Measurements from ENCODE around the gene SIGLEC14. TPM values are rescaled to one million over a fixed set of nuclear protein-coding genes. Genes with fewer than 3 reads are reported as not detected.

Gene SIGLEC14
- total RNA-seq, 1 donor from 2014 or later = not detected

GRCh38 chr19:51693260-51693659, 46.6 kb upstream of the SIGLEC14 start, which contains the start of gene SPACA6:
Gene SPACA6, plus strand, starts transcription at chr19:51693330. Its CDS starts 197 bp downstream, at chr19:51693527.
- Mint-ChIP-seq H3K27ac (peak within 1 kb of the TSS; percentile 33), H3K27me3 (no peaks in the 10 kb centered on the region), H3K4me3 (ENCODE audit: low read depth) (peak within 1 kb of the TSS; percentile 50), H3K9me3 (ENCODE audit: low read depth) (no peaks in the 10 kb centered on the region), H3K36me3 (ENCODE audit: insufficient read depth) (peaks cover 13% of the 10 kb centered on the region), H3K4me1 (ENCODE audit: low read depth) (peaks cover 16% of the 10 kb centered on the region)
- no peak for DNase-seq (ENCODE audit: low spot score, unreplicated experiment)
- TF ChIP-seq CTCF (IDR thresholded peaks at IDR 0.05; ENCODE audit: unreplicated experiment) = no peak

GRCh38 chr19:51692468-51692867, 45.8 kb upstream of the SIGLEC14 start:
- Mint-ChIP-seq H3K27ac (no peak overlapping the region), H3K9me3 (ENCODE audit: low read depth) (no peaks in the 10 kb centered on the region), H3K36me3 (ENCODE audit: insufficient read depth) (peaks cover 11% of the 10 kb centered on the region), H3K4me3 (ENCODE audit: low read depth) (peak overlapping the region; percentile 50), H3K27me3 (no peaks in the 10 kb centered on the region), H3K4me1 (ENCODE audit: low read depth) (peaks cover 24% of the 10 kb centered on the region)
- DNase-seq (ENCODE audit: low spot score, unreplicated experiment) = no peak
- TF ChIP-seq CTCF (IDR thresholded peaks at IDR 0.05; ENCODE audit: unreplicated experiment) = no peak

GRCh38 chr19:51691584-51692428, 45.2 kb upstream of the SIGLEC14 start:
- Mint-ChIP-seq H3K9me3 (ENCODE audit: low read depth) (no peaks in the 10 kb centered on the region), H3K27me3 (no peaks in the 10 kb centered on the region), H3K36me3 (ENCODE audit: insufficient read depth) (peaks cover 6% of the 10 kb centered on the region), H3K27ac (peak overlapping the region; percentile 74), H3K4me3 (ENCODE audit: low read depth) (peak overlapping the region; percentile 76), H3K4me1 (ENCODE audit: low read depth) (peaks cover 25% of the 10 kb centered on the region)
- no peak for TF ChIP-seq CTCF (IDR thresholded peaks at IDR 0.05; ENCODE audit: unreplicated experiment)
- no peak for DNase-seq (ENCODE audit: low spot score, unreplicated experiment)

GRCh38 chr19:51691074-51691583, 44.5 kb upstream of the SIGLEC14 start:
- H3K4me1 Mint-ChIP-seq (ENCODE audit: low read depth) = peaks cover 25% of the 10 kb centered on the region
- no peaks in the 10 kb centered on the region for H3K9me3 Mint-ChIP-seq (ENCODE audit: low read depth)
- no peak for DNase-seq (ENCODE audit: low spot score, unreplicated experiment)
- H3K27ac Mint-ChIP-seq = peak overlapping the region; percentile 74
- no peak for TF ChIP-seq CTCF (IDR thresholded peaks at IDR 0.05; ENCODE audit: unreplicated experiment)
- peaks cover 6% of the 10 kb centered on the region for H3K36me3 Mint-ChIP-seq (ENCODE audit: insufficient read depth)
- H3K27me3 Mint-ChIP-seq = no peaks in the 10 kb centered on the region
- H3K4me3 Mint-ChIP-seq (ENCODE audit: low read depth) = peak overlapping the region; percentile 76

- H3K27me3 Mint-ChIP-seq = no peaks in the 10 kb centered on the region
- peak overlapping the region; percentile 85 for H3K4me3 Mint-ChIP-seq (ENCODE audit: low read depth)
- DNase-seq (ENCODE audit: low spot score, unreplicated experiment) = peak; percentile 40
- H3K27ac Mint-ChIP-seq = peak overlapping the region; percentile 89
- peaks cover 6% of the 10 kb centered on the region for H3K36me3 Mint-ChIP-seq (ENCODE audit: insufficient read depth)
- no peak for TF ChIP-seq CTCF (IDR thresholded peaks at IDR 0.05; ENCODE audit: unreplicated experiment)
- peaks cover 25% of the 10 kb centered on the region for H3K4me1 Mint-ChIP-seq (ENCODE audit: low read depth)
- H3K9me3 Mint-ChIP-seq (ENCODE audit: low read depth) = no peaks in the 10 kb centered on the region
Observed at GRCh38 chr19:51690454-51691073, 43.9 kb upstream of the SIGLEC14 start.
